Measurements from ENCODE around the gene WDFY4. TPM values are rescaled to one million over a fixed set of nuclear protein-coding genes. Genes with fewer than 3 reads are reported as not detected.

Gene WDFY4
- polyA plus RNA-seq, 2 of the 4 experiments (the other 2 are of a cell fraction) = not detected

GRCh38 chr10:48879451-48879850 is 194.8 kb downstream of the WDFY4 start:
- ATAC-seq = no peak
- ChIA-PET CTCF (interaction anchor here (1.4 kb wide), 1 partner anchor 224 kb away, joined by 4 read pairs; no protein-coding TSS in a partner anchor), POLR2A (no interaction called here)
- H3K4me2 ChIP-seq = no peak overlapping the region
- H3K9me3 ChIP-seq = no peaks in the 10 kb centered on the region
- WGBS (ENCODE audit: missing lambda C conversion rate) = 25% methylated on average over 5 of the region's 5 CpGs
- DNase-seq (ENCODE audit: low read depth in 1 of 2, low spot score in 1 of 2) = no peak
- no peak overlapping the region for H3K4me3 ChIP-seq
- no peaks in the 10 kb centered on the region for H3K4me1 ChIP-seq
- H3K27ac ChIP-seq = no peak overlapping the region
- TF ChIP-seq PBX3 (IDR thresholded peaks at IDR 0.05) (no peak), POLR2AphosphoS2 (conservative IDR thresholded peaks at IDR 0.05; ENCODE audit: low read length) (no peak), CBX8 (IDR thresholded peaks at IDR 0.05) (no peak), HOXB13 (CRISPR knock-in tag; IDR thresholded peaks at IDR 0.05; ENCODE audit: low read depth) (no peak), BCL3 (IDR thresholded peaks at IDR 0.05) (no peak), MAZ (IDR thresholded peaks at IDR 0.05; ENCODE audit: borderline replicate concordance, low read depth, low read length) (no peak), ZFP36 (IDR thresholded peaks at IDR 0.05; ENCODE audit: borderline replicate concordance, partially characterized antibody) (no peak), POLR2A (IDR thresholded peaks at IDR 0.05; ENCODE audit: low read length) (no peak), FOSB (CRISPR knock-in tag; IDR thresholded peaks at IDR 0.05) (no peak), HOXA7 (CRISPR knock-in tag; IDR thresholded peaks at IDR 0.05) (no peak), ATOH8 (CRISPR knock-in tag; IDR thresholded peaks at IDR 0.05; ENCODE audit: low read depth) (no peak), HOXB5 (CRISPR knock-in tag; IDR thresholded peaks at IDR 0.05) (no peak), HMGXB4 (CRISPR knock-in tag; IDR thresholded peaks at IDR 0.05; ENCODE audit: borderline replicate concordance) (no peak), NPAS2 (CRISPR knock-in tag; IDR thresholded peaks at IDR 0.05; ENCODE audit: borderline replicate concordance) (no peak), ZSCAN20 (CRISPR knock-in tag; IDR thresholded peaks at IDR 0.05) (no peak), RCOR1 (IDR thresholded peaks at IDR 0.05; ENCODE audit: low read depth, low read length) (no peak), JUN (IDR thresholded peaks at IDR 0.05) (no peak)
- FAIRE-seq = no peak

GRCh38 chr10:48880016-48880705 is 195.5 kb downstream of the WDFY4 start:
- no peak for ATAC-seq

GRCh38 chr10:48881937-48882336 is 197.3 kb downstream of the WDFY4 start:
- no peak overlapping the region for H3K4me2 ChIP-seq
- ChIA-PET POLR2A (no interaction called here), CTCF (interaction anchor here (0.8 to 1.3 kb wide), 3 partner anchors 224 to 280 kb away, joined by 3 to 7 read pairs (median 3); no protein-coding TSS in a partner anchor)
- no peak for ATAC-seq
- WGBS (ENCODE audit: missing lambda C conversion rate) = 0% methylated on average over 1 of the region's 1 CpG
- H3K4me1 ChIP-seq = no peaks in the 10 kb centered on the region
- FAIRE-seq = no peak
- no peak for DNase-seq (ENCODE audit: low read depth in 1 of 2, low spot score in 1 of 2)
- H3K4me3 ChIP-seq = no peak overlapping the region
- H3K9me3 ChIP-seq = no peaks in the 10 kb centered on the region
- no peak overlapping the region for H3K27ac ChIP-seq
- TF ChIP-seq MYC (IDR thresholded peaks at IDR 0.05; ENCODE audit: borderline replicate concordance, low read length) (no peak), ELK1 (IDR thresholded peaks at IDR 0.05; ENCODE audit: low read depth, low read length) (no peak), BCL3 (IDR thresholded peaks at IDR 0.05) (no peak), NPAS2 (CRISPR knock-in tag; IDR thresholded peaks at IDR 0.05; ENCODE audit: borderline replicate concordance) (no peak), CTCF (IDR thresholded peaks at IDR 0.05) (no peak), TFCP2L1 (CRISPR knock-in tag; IDR thresholded peaks at IDR 0.05) (no peak)

More at GRCh38 chr10:48880016-48880705, 195.5 kb downstream of the WDFY4 start:
- POLR2A ChIA-PET = no interaction called here
- 15% methylated on average over 9 of the region's 11 CpGs for WGBS (ENCODE audit: missing lambda C conversion rate)
- no peak overlapping the region for H3K27ac ChIP-seq
- CTCF ChIA-PET = interaction anchor here (1.4 kb wide), 1 partner anchor 224 kb away, joined by 4 read pairs; no protein-coding TSS in a partner anchor
- FAIRE-seq (no peak), DNase-seq (ENCODE audit: low read depth in 1 of 2, low spot score in 1 of 2) (no peak)
- no peaks in the 10 kb centered on the region for H3K9me3 ChIP-seq
- no peaks in the 10 kb centered on the region for H3K4me1 ChIP-seq
- TF ChIP-seq FOSB (CRISPR knock-in tag; IDR thresholded peaks at IDR 0.05) = no peak
- H3K4me3 ChIP-seq = no peak overlapping the region
- H3K4me2 ChIP-seq = no peak overlapping the region
